HCT116 (cell line): ENCODE results near the gene PDHX.

ENCODE experiments used
- CBX3 ChIP-seq: IDR thresholded peaks from 2 replicates; pipeline ENCODE4 v1.6.1; 2012; ENCODE audit warnings: low read depth
- CTCF ChIP-seq, 3 experiments: fragments of 200-600 bp in 1 of 3; sonication (generic) in 1 of 3; IDR thresholded peaks in 2 of 3; conservative IDR thresholded peaks in 1 of 3; 2 replicates each; pipeline ENCODE4 v1.5.1; 2012 to 2017; ENCODE audit warnings: low read depth in 2 of 3, low read length in 2 of 3, antibody characterized with exemption in 1 of 3, borderline replicate concordance in 1 of 3, control low read depth in 1 of 3, mild to moderate bottlenecking in 1 of 3, mixed read lengths in 1 of 3, mixed run types in 1 of 3, moderate library complexity in 1 of 3; ENCODE audit not compliant: insufficient read depth in 1 of 3
- ELF1 ChIP-seq: IDR thresholded peaks from 2 replicates; pipeline ENCODE4 v1.6.1; 2012; ENCODE audit warnings: low read depth, borderline replicate concordance
- EZH2 ChIP-seq: fragments of 200-600 bp; sonication (generic); IDR thresholded peaks from 2 replicates; pipeline ENCODE4 v1.6.1; 2017; ENCODE audit warnings: antibody characterized with exemption, mixed run types
- EZH2phosphoT487 ChIP-seq: fragments of 200-600 bp; IDR thresholded peaks from 2 replicates; pipeline ENCODE4 v1.6.1; 2018; ENCODE audit warnings: antibody characterized with exemption, borderline replicate concordance
- POLR2AphosphoS5 ChIP-seq: IDR thresholded peaks from 2 replicates; pipeline ENCODE4 v1.6.1; 2011; ENCODE audit warnings: mild to moderate bottlenecking, low read depth, low read length, moderate library complexity
- YY1 ChIP-seq: IDR thresholded peaks from 2 replicates; pipeline ENCODE4 v1.6.1; 2011; ENCODE audit warnings: low read length, low read depth, moderate library complexity, mild to moderate bottlenecking; ENCODE audit not compliant: insufficient replicate concordance; ENCODE audit errors: extremely low read depth

- TF ChIP-seq CBX3 = no peak
- TF ChIP-seq CTCF (IDR thresholded peaks at IDR 0.05 in 2 of 3, conservative IDR thresholded peaks at IDR 0.05 in 1 of 3; ENCODE audit: borderline replicate concordance in 1 of 3, insufficient read depth in 1 of 3, low read depth in 2 of 3, low read length in 2 of 3) = no peak
- no peak for TF ChIP-seq POLR2AphosphoS5
- no peak for TF ChIP-seq EZH2
- TF ChIP-seq YY1 = no peak
- no peak for TF ChIP-seq ELF1
- TF ChIP-seq EZH2phosphoT487 = no peak
Measured at GRCh38 chr11:34972892-34973291, 56.5 kb downstream of the PDHX start.
